GM12874 (cell line): ENCODE measurements around the gene RPL3.

Source experiments
- TF ChIP-seq, protein P1 (sequence below): IDR thresholded peaks from 2 replicates; pipeline ENCODE4 v1.5.1; 2011; ENCODE audit warnings: low read depth, mild to moderate bottlenecking, control low read depth, low read length, moderate library complexity; ENCODE audit not compliant: insufficient read depth

Gene RPL3

GRCh38 chr22:39319284-39320022 is at the start of gene RPL3:
TSS of gene RPL3 (minus strand) at chr22:39319623. CDS start at chr22:39319597, 26 bp downstream.
- TF ChIP-seq, protein P1, sequence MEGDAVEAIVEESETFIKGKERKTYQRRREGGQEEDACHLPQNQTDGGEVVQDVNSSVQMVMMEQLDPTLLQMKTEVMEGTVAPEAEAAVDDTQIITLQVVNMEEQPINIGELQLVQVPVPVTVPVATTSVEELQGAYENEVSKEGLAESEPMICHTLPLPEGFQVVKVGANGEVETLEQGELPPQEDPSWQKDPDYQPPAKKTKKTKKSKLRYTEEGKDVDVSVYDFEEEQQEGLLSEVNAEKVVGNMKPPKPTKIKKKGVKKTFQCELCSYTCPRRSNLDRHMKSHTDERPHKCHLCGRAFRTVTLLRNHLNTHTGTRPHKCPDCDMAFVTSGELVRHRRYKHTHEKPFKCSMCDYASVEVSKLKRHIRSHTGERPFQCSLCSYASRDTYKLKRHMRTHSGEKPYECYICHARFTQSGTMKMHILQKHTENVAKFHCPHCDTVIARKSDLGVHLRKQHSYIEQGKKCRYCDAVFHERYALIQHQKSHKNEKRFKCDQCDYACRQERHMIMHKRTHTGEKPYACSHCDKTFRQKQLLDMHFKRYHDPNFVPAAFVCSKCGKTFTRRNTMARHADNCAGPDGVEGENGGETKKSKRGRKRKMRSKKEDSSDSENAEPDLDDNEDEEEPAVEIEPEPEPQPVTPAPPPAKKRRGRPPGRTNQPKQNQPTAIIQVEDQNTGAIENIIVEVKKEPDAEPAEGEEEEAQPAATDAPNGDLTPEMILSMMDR: no peak

- TF ChIP-seq, protein P1: no peak
Measured at GRCh38 chr22:39369186-39369585, 49.8 kb upstream of the RPL3 start.

DNA sequence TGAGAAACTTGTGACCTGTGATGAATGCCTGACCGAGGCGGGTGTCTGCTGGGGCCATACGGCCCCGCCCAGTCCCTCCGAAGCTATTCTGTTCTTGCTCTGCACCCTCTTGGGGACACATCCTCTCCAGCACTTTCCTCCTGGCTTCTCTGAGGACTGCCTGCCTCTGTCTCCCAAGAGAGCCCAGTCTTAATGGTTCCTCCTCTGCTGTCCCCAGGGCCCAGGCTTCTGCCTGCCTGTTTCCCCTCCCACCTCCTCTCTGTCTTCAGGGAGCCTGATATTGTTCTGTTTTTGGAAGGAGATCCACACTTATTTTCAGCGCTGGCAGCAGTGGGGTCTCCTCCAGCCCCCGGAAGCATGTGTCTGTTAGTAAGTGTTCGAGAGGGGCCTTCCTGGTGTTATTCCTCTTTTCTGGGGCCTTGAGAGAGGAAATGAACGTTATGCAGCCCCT is 49.1 kb upstream of the RPL3 start:
- TF ChIP-seq, protein P1: no peak

- TF ChIP-seq, protein P1: no peak
Measured at GRCh38 chr22:39367035-39367434, 47.6 kb upstream of the RPL3 start.

GRCh38 chr22:39365492-39365780 is 46.0 kb upstream of the RPL3 start:
- TF ChIP-seq, protein P1: no peak

GRCh38 chr22:39364714-39365491 is 45.5 kb upstream of the RPL3 start:
- TF ChIP-seq, protein P1: no peak

- TF ChIP-seq, protein P1: no peak
Measured at GRCh38 chr22:39363751-39364515, 44.5 kb upstream of the RPL3 start.
